ENCODE measurements around the gene VEGFD. TPM values are rescaled to one million over a fixed set of nuclear protein-coding genes. Genes with fewer than 3 reads are reported as not detected.

The VEGFD gene
- total and polyA plus RNA-seq, 7 donors = 1.2 to 8.4 (median 6.9) TPM

- no peaks in the 10 kb centered on the region for H3K9me3 ChIP-seq
- H3K27ac ChIP-seq = no peak overlapping the region
- intact Hi-C loops (cut with DNase I) = no loop called here
Observed at GRCh38 chrX:15410430-15410829, 26.2 kb upstream of the VEGFD start.

DNA sequence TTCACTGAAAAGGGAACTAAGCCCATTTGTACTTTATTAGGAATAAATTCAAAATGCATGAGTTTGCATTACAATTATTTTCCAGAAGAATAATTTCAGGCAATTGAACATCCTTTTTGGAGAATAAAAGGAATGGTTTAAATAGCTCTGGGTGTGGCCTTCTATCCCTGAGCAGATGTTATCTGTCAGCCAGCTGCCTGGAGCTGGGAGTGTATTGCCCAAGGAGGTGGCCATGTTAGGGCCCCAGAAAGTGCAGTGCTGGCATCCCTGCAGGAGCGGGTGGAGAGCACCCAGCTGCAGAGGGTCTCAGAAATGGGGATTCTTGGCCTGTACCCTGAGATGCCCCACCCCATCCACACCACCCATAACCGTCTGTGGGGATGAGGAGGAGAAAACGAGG, 21.6 kb upstream of the VEGFD start:
- Histone ChIP-seq H3K27ac (no peak overlapping the region), H3K36me3 (ENCODE audit: insufficient read depth in 1 of 2, low read depth in 1 of 2) (peaks cover 0 to 27% of the 10 kb centered on the region in 2 donors), H3K27me3 (ENCODE audit: insufficient read depth in 3 of 3, low read length in 2 of 3) (no peaks in the 10 kb centered on the region), H3K9me3 (no peaks in the 10 kb centered on the region), H3K4me1 (no peaks in the 10 kb centered on the region), H3K4me3 (no peak overlapping the region)
- TF ChIP-seq, protein P1, sequence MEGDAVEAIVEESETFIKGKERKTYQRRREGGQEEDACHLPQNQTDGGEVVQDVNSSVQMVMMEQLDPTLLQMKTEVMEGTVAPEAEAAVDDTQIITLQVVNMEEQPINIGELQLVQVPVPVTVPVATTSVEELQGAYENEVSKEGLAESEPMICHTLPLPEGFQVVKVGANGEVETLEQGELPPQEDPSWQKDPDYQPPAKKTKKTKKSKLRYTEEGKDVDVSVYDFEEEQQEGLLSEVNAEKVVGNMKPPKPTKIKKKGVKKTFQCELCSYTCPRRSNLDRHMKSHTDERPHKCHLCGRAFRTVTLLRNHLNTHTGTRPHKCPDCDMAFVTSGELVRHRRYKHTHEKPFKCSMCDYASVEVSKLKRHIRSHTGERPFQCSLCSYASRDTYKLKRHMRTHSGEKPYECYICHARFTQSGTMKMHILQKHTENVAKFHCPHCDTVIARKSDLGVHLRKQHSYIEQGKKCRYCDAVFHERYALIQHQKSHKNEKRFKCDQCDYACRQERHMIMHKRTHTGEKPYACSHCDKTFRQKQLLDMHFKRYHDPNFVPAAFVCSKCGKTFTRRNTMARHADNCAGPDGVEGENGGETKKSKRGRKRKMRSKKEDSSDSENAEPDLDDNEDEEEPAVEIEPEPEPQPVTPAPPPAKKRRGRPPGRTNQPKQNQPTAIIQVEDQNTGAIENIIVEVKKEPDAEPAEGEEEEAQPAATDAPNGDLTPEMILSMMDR (IDR thresholded peaks at IDR 0.05) = no peak
- DNase-seq (no peak), ATAC-seq (peak in 1 of 4 donors; percentile 44)
- WGBS, 3 donors = 54 to 71% (median 67%) methylated on average over 2 to 3 of the region's 3 CpGs
- intact Hi-C loops (cut with DNase I) = no loop called here

More at GRCh38 chrX:15410430-15410829, 26.2 kb upstream of the VEGFD start:
- no peak for ATAC-seq
- no peaks in the 10 kb centered on the region for H3K4me1 ChIP-seq
- DNase-seq = no peak
- TF ChIP-seq, protein P1 (IDR thresholded peaks at IDR 0.05) = no peak
- no peak overlapping the region for H3K4me3 ChIP-seq
- H3K27me3 ChIP-seq (ENCODE audit: insufficient read depth in 3 of 3, low read length in 2 of 3) = no peaks in the 10 kb centered on the region
- peaks cover 0 to 27% of the 10 kb centered on the region in 2 donors for H3K36me3 ChIP-seq (ENCODE audit: insufficient read depth in 1 of 2, low read depth in 1 of 2)

DNA sequence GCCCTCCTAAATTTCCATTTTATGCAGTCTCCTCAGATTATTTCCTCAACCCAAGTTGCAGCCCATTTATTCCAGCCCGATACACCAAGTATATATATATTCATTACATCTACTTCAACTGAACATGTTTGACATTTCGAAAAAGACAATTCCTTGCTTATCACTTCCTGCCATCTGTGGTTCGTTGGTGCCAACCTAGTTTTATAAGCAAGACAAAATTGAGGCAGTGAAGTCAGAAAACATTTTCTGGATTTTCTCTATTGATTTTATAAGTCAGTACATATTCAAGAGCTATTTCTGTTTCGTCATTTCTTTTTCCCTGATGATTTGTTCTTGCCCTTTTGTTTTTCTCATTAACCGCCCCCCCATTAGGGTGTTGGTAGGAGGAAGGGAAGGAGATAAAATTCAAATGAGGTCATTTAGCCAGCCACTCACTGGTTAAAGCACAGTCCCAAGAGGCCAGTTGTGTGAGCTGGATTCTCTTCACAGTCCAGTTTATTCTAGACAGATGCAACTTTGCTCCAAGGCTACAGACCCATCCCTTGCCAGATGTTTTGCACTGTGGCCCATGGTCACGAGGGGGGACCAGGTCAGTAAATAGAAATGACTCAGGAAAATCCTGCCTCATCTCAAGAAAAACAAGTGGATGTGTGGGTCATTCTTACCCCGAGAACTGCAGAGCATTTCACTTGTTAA, 20.3 kb upstream of the VEGFD start:
- H3K27ac ChIP-seq = no peak overlapping the region
- H3K9me3 ChIP-seq = no peaks in the 10 kb centered on the region
- no peak overlapping the region for H3K4me3 ChIP-seq
- no peaks in the 10 kb centered on the region for H3K4me1 ChIP-seq
- H3K36me3 ChIP-seq (ENCODE audit: insufficient read depth in 1 of 2, low read depth in 1 of 2) = peaks cover 0 to 27% of the 10 kb centered on the region in 2 donors
- TF ChIP-seq, protein P1 (IDR thresholded peaks at IDR 0.05) = no peak
- ATAC-seq (peak in 3 of 4 donors; percentile 50 to 72 (median 68)), DNase-seq (peak; percentile 39 to 59)
- intact Hi-C loops (cut with DNase I) = no loop called here
- WGBS, 3 donors = 54 to 58% (median 56%) methylated on average over 7 of the region's 7 CpGs
- no peaks in the 10 kb centered on the region for H3K27me3 ChIP-seq (ENCODE audit: insufficient read depth in 3 of 3, low read length in 2 of 3)

DNA sequence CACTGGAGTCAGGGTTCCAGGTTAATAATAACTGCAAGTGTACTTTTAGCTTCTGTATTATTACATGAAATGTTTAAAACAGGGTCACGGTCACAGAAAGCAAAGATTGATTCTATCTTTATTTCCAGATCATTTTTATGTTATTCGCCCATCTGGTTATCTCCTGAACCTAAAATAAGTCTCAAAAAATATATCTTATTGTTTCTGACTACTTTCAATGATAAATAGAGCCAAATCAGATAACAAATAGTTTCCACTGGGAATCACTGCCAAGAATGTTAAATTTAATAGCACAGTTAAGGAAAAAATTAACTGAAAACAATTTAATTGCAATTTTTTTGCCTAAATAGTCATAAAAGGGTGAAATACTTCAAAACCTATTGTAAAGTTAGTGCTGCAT, 17.2 kb upstream of the VEGFD start:
- TF ChIP-seq, protein P1 (IDR thresholded peaks at IDR 0.05) = no peak
- no peak overlapping the region for H3K27ac ChIP-seq
- H3K9me3 ChIP-seq = no peaks in the 10 kb centered on the region
- 37 to 45% (median 40%) methylated on average over 2 of the region's 2 CpGs for WGBS, 3 donors
- no peak for DNase-seq
- H3K36me3 ChIP-seq (ENCODE audit: insufficient read depth in 1 of 2, low read depth in 1 of 2) = peaks cover 0 to 11% of the 10 kb centered on the region in 2 donors
- no peak overlapping the region for H3K4me3 ChIP-seq
- no peaks in the 10 kb centered on the region for H3K4me1 ChIP-seq
- ATAC-seq = no peak
- intact Hi-C loops (cut with DNase I) = no loop called here
- no peaks in the 10 kb centered on the region for H3K27me3 ChIP-seq (ENCODE audit: insufficient read depth in 3 of 3, low read length in 2 of 3)

DNA sequence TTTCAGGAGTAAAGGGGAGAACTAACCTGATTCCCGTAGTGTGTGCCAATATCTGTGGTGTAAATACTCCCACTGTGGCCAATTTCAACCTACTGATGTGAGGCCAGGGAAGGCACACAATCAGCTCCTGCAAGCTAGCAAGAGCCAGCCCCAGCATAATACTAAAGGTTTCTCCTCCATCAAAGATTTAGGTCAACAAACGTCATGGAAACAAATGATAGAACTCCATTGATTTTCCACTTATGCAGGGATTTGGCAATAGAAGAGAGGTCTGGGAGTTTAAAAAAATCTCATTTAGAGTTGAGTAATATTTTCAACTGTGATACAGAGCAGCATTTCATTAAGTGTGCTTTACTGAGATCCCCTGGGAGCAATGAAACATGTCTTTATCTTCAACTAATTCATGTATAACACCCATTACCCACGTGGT, 15.8 kb upstream of the VEGFD start:
- TF ChIP-seq, protein P1 (IDR thresholded peaks at IDR 0.05) = no peak

More for the DNA sequence above, 15.8 kb upstream of the VEGFD start:
- Histone ChIP-seq H3K9me3 (no peaks in the 10 kb centered on the region), H3K36me3 (ENCODE audit: insufficient read depth in 1 of 2, low read depth in 1 of 2) (peaks cover 0 to 12% of the 10 kb centered on the region in 2 donors), H3K27me3 (ENCODE audit: insufficient read depth in 3 of 3, low read length in 2 of 3) (no peaks in the 10 kb centered on the region), H3K27ac (no peak overlapping the region), H3K4me1 (no peaks in the 10 kb centered on the region), H3K4me3 (no peak overlapping the region)
- DNase-seq (no peak), ATAC-seq (no peak)
- WGBS, 3 donors = 40 to 61% (median 45%) methylated on average over 3 of the region's 3 CpGs
- intact Hi-C loops (cut with DNase I) = no loop called here

All from psoas muscle (tissue), 8 donors.